ENCODE results near the gene DNAJB2. TPM values are rescaled to one million over a fixed set of nuclear protein-coding genes. Genes with fewer than 3 reads are reported as not detected.
A peak's percentile ranks its signal among the peaks of the same experiment; 100 is the strongest.

Gene DNAJB2
- total RNA-seq: 10 to 100 TPM; 43.5 to 51.1 TPM

- peaks cover 27% of the 10 kb centered on the region for H3K36me3 Mint-ChIP-seq (ENCODE audit: low read depth)
- no peaks in the 10 kb centered on the region for H3K9me3 Mint-ChIP-seq (ENCODE audit: insufficient read depth)
- POLR2A ChIA-PET: interaction anchor here (0.6 to 3.0 kb wide), 14 partner anchors 9 to 382 kb away, joined by 3 to 42 read pairs (median 8); partner anchors contain the start of genes ANKZF1, ATG9A, CNPPD1 and GLB1L
- H3K27me3 Mint-ChIP-seq (ENCODE audit: low read depth): no peaks in the 10 kb centered on the region
- DNase-seq (peak; percentile 99), ATAC-seq (peak; percentile 92)
- H3K4me1 Mint-ChIP-seq (ENCODE audit: low read depth): peaks cover 42% of the 10 kb centered on the region
- CTCF ChIA-PET: interaction anchor here (0.6 to 13.6 kb wide), 17 partner anchors 11 to 403 kb away, joined by 3 to 239 read pairs (median 7); partner anchors contain the start of genes CNPPD1, GLB1L, PTPRN and SLC23A3
- H3K27ac Mint-ChIP-seq: peak within 1 kb of the TSS; percentile 98
- peak within 1 kb of the TSS; percentile 93 for H3K4me3 Mint-ChIP-seq
Observed at GRCh38 chr2:219279151-219279915, at the start of gene DNAJB2. TSS of gene DNAJB2 (plus strand) at chr2:219279366. CDS start at chr2:219279834, 468 bp downstream.

- DNase-seq (peak; percentile 64), ATAC-seq (peak; percentile 21)
- Mint-ChIP-seq H3K27ac (peak overlapping the region; percentile 100), H3K36me3 (ENCODE audit: low read depth) (peaks cover 63% of the 10 kb centered on the region), H3K9me3 (ENCODE audit: insufficient read depth) (no peaks in the 10 kb centered on the region), H3K4me3 (peak overlapping the region; percentile 100), H3K27me3 (ENCODE audit: low read depth) (no peaks in the 10 kb centered on the region), H3K4me1 (ENCODE audit: low read depth) (peaks cover 58% of the 10 kb centered on the region)
- POLR2A ChIA-PET: interaction anchor here (1.1 to 6.2 kb wide), 12 partner anchors 9 to 65 kb away, joined by 5 to 77 read pairs (median 12); partner anchors contain the start of genes ABCB6, CNPPD1, DNAJB2 and GLB1L
- CTCF ChIA-PET: interaction anchor here (0.6 to 5.5 kb wide), 13 partner anchors 9 to 449 kb away, joined by 3 to 32 read pairs (median 6); partner anchors contain the start of genes GLB1L, NHEJ1, STK16 and TUBA4B
Observed at GRCh38 chr2:219230059-219230540, 49.1 kb upstream of the DNAJB2 start.

- DNase-seq: no peak
- peaks cover 70% of the 10 kb centered on the region for H3K36me3 Mint-ChIP-seq (ENCODE audit: low read depth)
- ChIA-PET POLR2A (interaction anchor here (1.0 kb wide), 1 partner anchor 10 kb away, joined by 4 read pairs; no protein-coding TSS in a partner anchor), CTCF (no interaction called here)
- H3K4me3 Mint-ChIP-seq: no peak overlapping the region
- H3K27ac Mint-ChIP-seq: peak overlapping the region; percentile 26
- no peak for ATAC-seq
- peaks cover 33% of the 10 kb centered on the region for H3K4me1 Mint-ChIP-seq (ENCODE audit: low read depth)
- no peaks in the 10 kb centered on the region for H3K9me3 Mint-ChIP-seq (ENCODE audit: insufficient read depth)
- H3K27me3 Mint-ChIP-seq (ENCODE audit: low read depth): no peaks in the 10 kb centered on the region
Observed at GRCh38 chr2:219234331-219234730, 44.8 kb upstream of the DNAJB2 start.

DNA sequence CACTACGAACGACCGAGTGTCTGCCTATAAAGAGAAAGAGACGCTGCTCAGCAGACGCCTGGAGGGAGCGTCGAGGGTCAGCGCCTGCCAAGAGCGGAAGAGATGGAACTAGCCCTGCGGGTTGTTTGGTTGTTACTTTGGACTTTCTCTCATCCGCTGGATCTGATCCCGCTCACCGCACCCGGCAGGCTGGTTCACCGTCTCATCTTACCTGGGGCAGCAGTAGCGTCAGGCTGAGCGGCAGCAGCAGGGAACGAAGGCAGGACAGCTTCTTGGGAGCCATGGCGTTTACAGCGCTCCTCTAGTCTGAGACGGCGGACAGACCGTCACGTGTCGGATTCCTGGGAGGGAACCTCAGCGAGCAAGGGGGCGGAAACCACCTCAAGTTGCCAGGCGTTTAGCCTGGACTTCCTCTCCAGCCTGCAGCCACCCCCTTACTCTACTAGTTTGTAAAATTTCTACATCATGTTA is 35.8 kb upstream of the DNAJB2 start:
- no peaks in the 10 kb centered on the region for H3K9me3 Mint-ChIP-seq (ENCODE audit: insufficient read depth)
- CTCF ChIA-PET: interaction anchor here (1.9 to 3.7 kb wide), 2 partner anchors 52 kb away, joined by 6 to 29 read pairs; no protein-coding TSS in a partner anchor
- H3K27me3 Mint-ChIP-seq (ENCODE audit: low read depth): no peaks in the 10 kb centered on the region
- peaks cover 31% of the 10 kb centered on the region for H3K36me3 Mint-ChIP-seq (ENCODE audit: low read depth)
- H3K4me1 Mint-ChIP-seq (ENCODE audit: low read depth): peaks cover 46% of the 10 kb centered on the region
- POLR2A ChIA-PET: interaction anchor here (3.9 kb wide), 1 partner anchor 14 kb away, joined by 56 read pairs; the partner anchor contains the start of genes ANKZF1 and ATG9A
- H3K4me3 Mint-ChIP-seq: peak overlapping the region; percentile 37
- no peak for ATAC-seq
- DNase-seq: no peak
- H3K27ac Mint-ChIP-seq: peak overlapping the region; percentile 75

DNA sequence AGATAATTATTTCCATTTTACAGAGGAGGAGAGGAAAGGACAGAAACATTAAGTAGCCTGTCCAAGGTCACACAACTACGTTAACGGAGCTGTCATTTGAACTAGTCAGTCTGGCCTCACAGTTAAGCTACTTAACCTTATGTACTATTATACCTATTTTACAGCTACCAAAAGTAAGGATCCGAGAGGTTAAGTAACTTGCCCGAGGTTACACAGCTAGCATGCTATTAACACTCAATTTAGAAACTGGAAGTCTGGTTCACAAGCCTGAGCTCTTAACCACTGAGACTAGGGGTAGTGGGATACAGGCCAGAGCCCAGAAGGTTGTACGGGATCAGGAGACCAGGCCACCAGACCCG is 34.4 kb upstream of the DNAJB2 start:
- CTCF ChIA-PET: interaction anchor here (0.7 to 6.3 kb wide), 14 partner anchors 9 to 84 kb away, joined by 3 to 65 read pairs (median 5); partner anchors contain the start of genes ABCB6, ANKZF1, ATG9A and DNAJB2
- no peak for DNase-seq
- H3K36me3 Mint-ChIP-seq (ENCODE audit: low read depth): peaks cover 41% of the 10 kb centered on the region
- POLR2A ChIA-PET: interaction anchor here (0.5 to 3.9 kb wide), 15 partner anchors 9 to 85 kb away, joined by 3 to 66 read pairs (median 6); partner anchors contain the start of genes ANKZF1, ATG9A, CNPPD1 and DNAJB2
- H3K9me3 Mint-ChIP-seq (ENCODE audit: insufficient read depth): no peaks in the 10 kb centered on the region
- no peak for ATAC-seq
- peaks cover 60% of the 10 kb centered on the region for H3K4me1 Mint-ChIP-seq (ENCODE audit: low read depth)
- peak overlapping the region; percentile 99 for H3K4me3 Mint-ChIP-seq
- H3K27me3 Mint-ChIP-seq (ENCODE audit: low read depth): no peaks in the 10 kb centered on the region
- H3K27ac Mint-ChIP-seq: peak overlapping the region; percentile 100

DNA sequence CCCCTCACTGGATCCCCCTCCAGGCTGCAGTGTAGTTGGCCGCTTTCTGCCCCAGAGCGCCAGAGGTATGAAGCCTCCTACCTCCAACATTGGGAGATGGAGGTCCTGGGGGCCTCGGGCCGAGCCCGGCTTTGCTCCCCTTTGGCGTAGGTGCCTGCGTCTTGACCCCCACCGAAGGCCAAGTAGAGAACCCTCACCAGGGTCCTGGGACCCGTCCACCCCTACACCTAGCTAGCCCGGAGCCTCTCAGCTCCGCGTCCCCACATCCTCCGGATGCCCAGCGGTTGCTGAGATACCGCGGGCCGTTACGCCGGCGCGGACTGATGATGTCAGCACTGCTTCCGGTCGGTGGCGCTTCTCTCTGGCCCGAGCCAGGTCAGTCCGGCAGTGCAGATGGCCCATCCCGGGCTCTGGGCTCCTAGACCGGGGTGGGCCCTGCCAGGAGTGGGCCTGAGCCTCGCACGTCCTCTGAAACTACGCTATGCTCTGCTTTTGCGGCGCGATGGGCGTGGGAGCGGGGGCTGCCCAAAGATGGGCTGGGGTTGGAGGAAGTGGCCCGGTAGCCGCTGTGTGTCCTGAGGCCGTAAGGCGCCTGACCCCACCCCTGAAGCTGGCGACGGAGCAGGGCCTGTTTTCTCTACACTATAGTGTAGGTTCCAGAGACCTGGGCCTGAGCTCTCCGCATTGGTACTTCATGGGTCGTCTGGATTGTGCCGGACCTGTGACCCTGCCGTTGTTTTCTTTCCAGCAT is 33.8 kb upstream of the DNAJB2 start, which contains the start of the genes GLB1L and STK16:
Gene GLB1L (minus strand): TSS at position 297 of the 751 bp plus-strand sequence. CDS start 1,871 bp downstream, outside the sequence.
Gene STK16 (plus strand): TSS at position 332 of the 751 bp plus-strand sequence. CDS start 521 bp downstream, outside the sequence.
- ChIA-PET POLR2A (interaction anchor here (0.5 to 3.9 kb wide), 16 partner anchors 9 to 86 kb away, joined by 3 to 66 read pairs (median 6); partner anchors contain the start of genes ANKZF1, ATG9A, CNPPD1 and DNAJB2), CTCF (interaction anchor here (0.9 to 6.3 kb wide), 13 partner anchors 10 to 85 kb away, joined by 3 to 65 read pairs (median 5); partner anchors contain the start of genes ABCB6, ANKZF1, ATG9A and DNAJB2)
- peak; percentile 92 for DNase-seq
- Mint-ChIP-seq H3K27ac (peak within 1 kb of the TSS; percentile 100), H3K9me3 (ENCODE audit: insufficient read depth) (no peaks in the 10 kb centered on the region), H3K36me3 (ENCODE audit: low read depth) (peaks cover 46% of the 10 kb centered on the region), H3K4me3 (peak within 1 kb of the TSS; percentile 99), H3K27me3 (ENCODE audit: low read depth) (no peaks in the 10 kb centered on the region), H3K4me1 (ENCODE audit: low read depth) (peaks cover 66% of the 10 kb centered on the region)
- peak; percentile 74 for ATAC-seq

DNA sequence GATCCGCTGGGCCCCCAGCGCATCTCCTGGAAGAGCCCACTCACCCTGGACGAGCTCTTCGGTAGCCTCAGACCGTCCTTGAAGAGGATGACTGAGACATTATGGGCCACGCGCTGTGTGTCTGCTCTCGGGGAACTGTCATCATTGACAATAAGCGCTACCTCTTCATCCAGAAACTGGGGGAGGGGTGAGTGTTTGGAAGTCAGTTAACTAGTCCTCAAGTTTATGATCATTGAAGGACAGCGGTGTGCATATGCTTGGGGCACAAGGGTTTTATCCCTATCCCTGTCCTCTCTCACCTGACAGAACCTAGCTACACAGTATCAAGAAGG is 33.3 kb upstream of the DNAJB2 start:
- peak overlapping the region; percentile 100 for H3K27ac Mint-ChIP-seq
- peaks cover 71% of the 10 kb centered on the region for H3K4me1 Mint-ChIP-seq (ENCODE audit: low read depth)
- DNase-seq: peak; percentile 42
- CTCF ChIA-PET: interaction anchor here (0.9 to 6.3 kb wide), 8 partner anchors 9 to 85 kb away, joined by 3 to 65 read pairs (median 8); partner anchors contain the start of genes ANKZF1, ATG9A, DNAJB2 and NHEJ1
- peak overlapping the region; percentile 99 for H3K4me3 Mint-ChIP-seq
- H3K9me3 Mint-ChIP-seq (ENCODE audit: insufficient read depth): no peaks in the 10 kb centered on the region
- H3K27me3 Mint-ChIP-seq (ENCODE audit: low read depth): no peaks in the 10 kb centered on the region
- POLR2A ChIA-PET: interaction anchor here (0.9 to 3.9 kb wide), 10 partner anchors 9 to 70 kb away, joined by 3 to 66 read pairs (median 10); partner anchors contain the start of genes ANKZF1, ATG9A, CNPPD1 and DNAJB2
- peaks cover 52% of the 10 kb centered on the region for H3K36me3 Mint-ChIP-seq (ENCODE audit: low read depth)
- ATAC-seq: no peak

DNA sequence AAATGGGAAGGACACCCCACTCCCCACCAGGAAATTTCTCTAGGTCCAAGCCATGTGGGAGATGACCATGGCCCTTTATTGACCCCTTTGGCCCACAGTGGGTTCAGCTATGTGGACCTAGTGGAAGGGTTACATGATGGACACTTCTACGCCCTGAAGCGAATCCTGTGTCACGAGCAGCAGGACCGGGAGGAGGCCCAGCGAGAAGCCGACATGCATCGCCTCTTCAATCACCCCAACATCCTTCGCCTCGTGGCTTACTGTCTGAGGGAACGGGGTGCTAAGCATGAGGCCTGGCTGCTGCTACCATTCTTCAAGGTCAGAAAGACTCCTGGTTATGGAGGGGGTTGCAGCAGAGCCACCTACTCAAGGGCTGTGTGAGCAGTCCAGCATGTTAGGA is 32.6 kb upstream of the DNAJB2 start:
- Mint-ChIP-seq H3K27ac (peak overlapping the region; percentile 100), H3K27me3 (ENCODE audit: low read depth) (no peaks in the 10 kb centered on the region), H3K36me3 (ENCODE audit: low read depth) (peaks cover 59% of the 10 kb centered on the region), H3K4me1 (ENCODE audit: low read depth) (peaks cover 78% of the 10 kb centered on the region), H3K4me3 (peak overlapping the region; percentile 99), H3K9me3 (ENCODE audit: insufficient read depth) (no peaks in the 10 kb centered on the region)
- POLR2A ChIA-PET: interaction anchor here (0.9 to 3.9 kb wide), 7 partner anchors 8 to 46 kb away, joined by 3 to 66 read pairs (median 19); partner anchors contain the start of genes ANKZF1, ATG9A, DNAJB2 and TUBA4A
- DNase-seq: peak; percentile 24
- ATAC-seq: no peak
- CTCF ChIA-PET: interaction anchor here (1.9 to 6.3 kb wide), 4 partner anchors 8 to 48 kb away, joined by 8 to 65 read pairs (median 26); partner anchors contain the start of genes ANKZF1, ATG9A, DNAJB2 and TUBA4A

- Mint-ChIP-seq H3K27ac (peak overlapping the region; percentile 100), H3K4me1 (ENCODE audit: low read depth) (peaks cover 84% of the 10 kb centered on the region), H3K9me3 (ENCODE audit: insufficient read depth) (no peaks in the 10 kb centered on the region), H3K4me3 (peak overlapping the region; percentile 99), H3K27me3 (ENCODE audit: low read depth) (no peaks in the 10 kb centered on the region), H3K36me3 (ENCODE audit: low read depth) (peaks cover 72% of the 10 kb centered on the region)
- ATAC-seq (peak; percentile 51), DNase-seq (peak; percentile 83)
- ChIA-PET POLR2A (interaction anchor here (0.8 to 3.6 kb wide), 11 partner anchors 10 to 72 kb away, joined by 3 to 30 read pairs (median 5); partner anchors contain the start of genes ABCB6, ANKZF1, ATG9A and CNPPD1), CTCF (interaction anchor here (0.7 to 6.3 kb wide), 13 partner anchors 9 to 93 kb away, joined by 3 to 65 read pairs (median 4); partner anchors contain the start of genes ANKZF1, ATG9A, DNAJB2 and SLC23A3)
Observed at GRCh38 chr2:219247678-219248642, 31.2 kb upstream of the DNAJB2 start.

All from activated CD8-positive, alpha-beta T cell treated with anti-CD3 and anti-CD28 coated beads, Interleukin-2, amount 10 ng/mL, durations not matched to agents 7 days and 5 days (primary cell).